Suprapubic skin (tissue), 4 donors: Measurements from ENCODE around the gene RETREG2.

Experiments
- POLR2A ChIP-seq, 2 donors: fragments of 450-650 bp; IDR thresholded peaks; one replicate each; pipeline ENCODE4 v1.6.1; 2017; ENCODE audit warnings: antibody characterized with exemption in 2 of 2, mild to moderate bottlenecking in 2 of 2, moderate library complexity in 2 of 2
- POLR2AphosphoS5 ChIP-seq, 3 donors: sonication (generic); formaldehyde crosslinking; IDR thresholded peaks; one replicate each; pipeline ENCODE4 v1.6.1; 2017; ENCODE audit warnings: antibody characterized with exemption in 3 of 3
- TF ChIP-seq, protein P1 (sequence below), 2 donors: fragments of 200-600 bp in 1 of 2; fragments of 450-650 bp in 1 of 2; sonication (generic) in 1 of 2; IDR thresholded peaks; one replicate each; pipeline ENCODE4 v1.5.1; 2016 to 2019; ENCODE audit warnings: antibody characterized with exemption in 2 of 2, mild to moderate bottlenecking in 1 of 2, moderate library complexity in 1 of 2

- TF ChIP-seq, protein P1, sequence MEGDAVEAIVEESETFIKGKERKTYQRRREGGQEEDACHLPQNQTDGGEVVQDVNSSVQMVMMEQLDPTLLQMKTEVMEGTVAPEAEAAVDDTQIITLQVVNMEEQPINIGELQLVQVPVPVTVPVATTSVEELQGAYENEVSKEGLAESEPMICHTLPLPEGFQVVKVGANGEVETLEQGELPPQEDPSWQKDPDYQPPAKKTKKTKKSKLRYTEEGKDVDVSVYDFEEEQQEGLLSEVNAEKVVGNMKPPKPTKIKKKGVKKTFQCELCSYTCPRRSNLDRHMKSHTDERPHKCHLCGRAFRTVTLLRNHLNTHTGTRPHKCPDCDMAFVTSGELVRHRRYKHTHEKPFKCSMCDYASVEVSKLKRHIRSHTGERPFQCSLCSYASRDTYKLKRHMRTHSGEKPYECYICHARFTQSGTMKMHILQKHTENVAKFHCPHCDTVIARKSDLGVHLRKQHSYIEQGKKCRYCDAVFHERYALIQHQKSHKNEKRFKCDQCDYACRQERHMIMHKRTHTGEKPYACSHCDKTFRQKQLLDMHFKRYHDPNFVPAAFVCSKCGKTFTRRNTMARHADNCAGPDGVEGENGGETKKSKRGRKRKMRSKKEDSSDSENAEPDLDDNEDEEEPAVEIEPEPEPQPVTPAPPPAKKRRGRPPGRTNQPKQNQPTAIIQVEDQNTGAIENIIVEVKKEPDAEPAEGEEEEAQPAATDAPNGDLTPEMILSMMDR (IDR thresholded peaks at IDR 0.05) = no peak
- peak; percentile 83 to 88 for TF ChIP-seq POLR2A (IDR thresholded peaks at IDR 0.05)
- peak; percentile 81 to 94 (median 82) for TF ChIP-seq POLR2AphosphoS5 (IDR thresholded peaks at IDR 0.05)
Measured at GRCh38 chr2:219176818-219177551, 1.1 kb upstream of the RETREG2 start, which contains the start of gene CNPPD1.
